Endothelial cell of umbilical vein (primary cell): ENCODE data around the gene COL18A1. TPM values are rescaled to one million over a fixed set of nuclear protein-coding genes. Genes with fewer than 3 reads are reported as not detected.

Experiments used
- BruUV-seq: library from RNA; stranded (reverse); fragments of 400-500 nt; replicated peaks from 2 replicates; lab custom pipeline; 2021; lab: Mats Ljungman, UMichigan
- CTCF ChIA-PET: fragments of 300-600, 350-600 bp; sonication (Branson Sonifier 250); formaldehyde crosslinking; loops from one replicate; lab custom pipeline; 2021; ENCODE audit warnings: antibody characterized with exemption, inconsistent platforms; lab: Charles Lee
- POLR2A ChIA-PET: fragments of 300-600, 350-600 bp; sonication (Branson Sonifier 250); formaldehyde crosslinking; loops from one replicate; lab custom pipeline; 2021; ENCODE audit warnings: antibody characterized with exemption, inconsistent platforms; lab: Charles Lee
- DNase-seq: peaks from one replicate; pipeline ENCODE4 v3.0.0-alpha.2; 2011; ENCODE audit warnings: low read depth, low spot score
- FAIRE-seq: peaks from 2 replicates; lab custom pipeline; 2011; peaks lifted over from hg19 to GRCh38; lab: Jason Lieb, UNC
- H2AFZ ChIP-seq: 2 replicates; pipeline ENCODE4 v1.6.0; 2012; ENCODE audit warnings: low read depth, low read length, control low read depth, inconsistent platforms
- H3K27ac ChIP-seq: 2 replicates; pipeline ENCODE4 v1.5.1; 2011; ENCODE audit warnings: low read depth, mild to moderate bottlenecking, control low read depth, low read length, moderate library complexity; ENCODE audit not compliant: insufficient read depth
- H3K27me3 ChIP-seq, 2 experiments: 2 replicates each; pipeline versions ENCODE4 v1.6.0 to v1.6.1; 2011; ENCODE audit warnings: low read length in 2 of 2, mixed read lengths in 1 of 2; ENCODE audit not compliant: control insufficient read depth in 2 of 2, insufficient read depth in 2 of 2
- H3K36me3 ChIP-seq, 2 experiments: 2 replicates in 1 of 2; 3 replicates in 1 of 2; pipeline ENCODE4 v1.5.1; 2011; ENCODE audit warnings: low read length in 2 of 2, mild to moderate bottlenecking in 1 of 2, moderate library complexity in 1 of 2; ENCODE audit not compliant: control insufficient read depth in 2 of 2, insufficient read depth in 2 of 2; ENCODE audit errors: extremely low read depth in 1 of 2
- H3K4me1 ChIP-seq: 3 replicates; pipeline ENCODE4 v1.5.1; 2011; ENCODE audit warnings: mild to moderate bottlenecking, low read length; ENCODE audit not compliant: control insufficient read depth, insufficient read depth; ENCODE audit errors: extremely low read depth
- H3K4me2 ChIP-seq: 2 replicates; pipeline ENCODE4 v1.6.1; 2011; ENCODE audit warnings: low read length, control low read depth, mixed read lengths; ENCODE audit not compliant: insufficient read depth
- H3K4me3 ChIP-seq, 3 experiments: fragments of 200-600 bp in 1 of 3; sonication (generic), shearing (Covaris generic) in 1 of 3; replicated peaks in 1 of 3; 2 replicates each; pipeline ENCODE4 v1.5.1; 2011 to 2016; ENCODE audit warnings: control low read depth in 3 of 3, low read length in 3 of 3, mild to moderate bottlenecking in 2 of 3, inconsistent platforms in 1 of 3, low read depth in 1 of 3, moderate library complexity in 1 of 3; ENCODE audit not compliant: insufficient read depth in 1 of 3
- H3K79me2 ChIP-seq: 2 replicates; pipeline ENCODE4 v1.6.0; 2012; ENCODE audit warnings: low read length, inconsistent platforms; ENCODE audit not compliant: control insufficient read depth, insufficient read depth
- H3K9ac ChIP-seq: replicated peaks from 2 replicates; pipeline ENCODE3; 2011; ENCODE audit warnings: low read length, control low read depth; ENCODE audit not compliant: insufficient read depth; ENCODE audit errors: extremely low read depth
- H3K9me1 ChIP-seq: replicated peaks from 3 replicates; pipeline ENCODE4 v1.6.0; 2011; ENCODE audit warnings: mild to moderate bottlenecking, low read length; ENCODE audit not compliant: control insufficient read depth, insufficient read depth; ENCODE audit errors: extremely low read depth
- H3K9me3 ChIP-seq: replicated peaks from 2 replicates; pipeline ENCODE4 v1.5.1; 2012; ENCODE audit warnings: low read length, inconsistent platforms; ENCODE audit not compliant: control insufficient read depth, insufficient read depth
- H4K20me1 ChIP-seq: replicated peaks from 2 replicates; pipeline ENCODE3; 2011; ENCODE audit warnings: mild to moderate bottlenecking, low read length; ENCODE audit not compliant: control insufficient read depth, insufficient read depth; ENCODE audit errors: extremely low read depth
- CTCF ChIP-seq, 2 donors: IDR thresholded peaks; 1 replicate in 1 of 2; 2 replicates in 1 of 2; pipeline ENCODE4 v1.5.1; 2011; ENCODE audit warnings: low read length in 2 of 2, mild to moderate bottlenecking in 2 of 2, moderate library complexity in 2 of 2, control low read depth in 1 of 2, inconsistent platforms in 1 of 2, low read depth in 1 of 2; ENCODE audit not compliant: insufficient read depth in 1 of 2; ENCODE audit errors: extremely low read depth in 1 of 2
- FOS ChIP-seq: IDR thresholded peaks from 2 replicates; pipeline ENCODE4 v1.6.1; 2011; ENCODE audit warnings: mild to moderate bottlenecking, low read length, moderate library complexity, borderline replicate concordance; ENCODE audit not compliant: insufficient read depth
- JUN ChIP-seq: IDR thresholded peaks from 2 replicates; pipeline ENCODE4 v1.6.1; 2011; ENCODE audit warnings: borderline replicate concordance, low read depth; ENCODE audit not compliant: insufficient read length, insufficient read depth
- POLR2A ChIP-seq: IDR thresholded peaks from 2 replicates; pipeline ENCODE4 v1.6.1; 2012; ENCODE audit warnings: low read depth, mild to moderate bottlenecking, control low read depth, low read length
- POLR2AphosphoS5 ChIP-seq: IDR thresholded peaks from 2 replicates; pipeline ENCODE4 v1.6.1; 2012; ENCODE audit warnings: low read depth, mild to moderate bottlenecking, control low read depth, low read length, moderate library complexity; ENCODE audit not compliant: insufficient read depth
- dilution Hi-C: fragments of 300-500 bp; cut with MboI; formaldehyde crosslinking; loops from one replicate; pipeline ENCODE4 v1.15.0; 2019; ENCODE audit warnings: low sequenced_read_pairs; ENCODE audit not compliant: extremely low pct_ligation_motif_present
- intact Hi-C: fragments of 100-400 bp; cut with micrococcal nuclease; formaldehyde crosslinking; loops from one replicate; pipeline ENCODE4 v1.10.0; 2022
- polyA plus RNA-seq, 4 experiments: library from polyadenylated mRNA; depleted of rRNA in 3 of 4; stranded (reverse) in 3 of 4; unstranded in 1 of 4; fragments of >200 nt; gene quantifications; 2 replicates each; pipeline versions ENCODE4 v1.2.1 to v1.2.3, GENCODE V29; 2011 to 2012; ENCODE audit warnings: missing spikeins in 1 of 4
- total RNA-seq: library from RNA; stranded (reverse); gene quantifications from 2 replicates; pipeline ENCODE4 v1.2.3, GENCODE V29; 2021

Gene COL18A1
- total and polyA plus RNA-seq, 2 donors (not counting 3 experiments of a cell fraction or from before 2014, with no cell fraction given) = 198 to 252 TPM

GRCh38 chr21:45414396-45415187 lies 9.6 kb downstream of the COL18A1 start:
- H3K4me2 ChIP-seq = no peak overlapping the region
- H4K20me1 ChIP-seq = peaks cover 3% of the 10 kb centered on the region
- ChIA-PET CTCF (no interaction called here), POLR2A (no interaction called here)
- no peak overlapping the region for H3K9ac ChIP-seq
- peaks cover 95% of the 10 kb centered on the region for H3K79me2 ChIP-seq
- no peak overlapping the region for H3K27ac ChIP-seq
- intact Hi-C loops = no loop called here
- H3K36me3 ChIP-seq = peaks cover 0 to 8% of the 10 kb centered on the region in 2 experiments
- peaks cover 6% of the 10 kb centered on the region for H3K4me1 ChIP-seq
- no TSS peak for BruUV-seq
- DNase-seq (no peak), FAIRE-seq (no peak)
- TF ChIP-seq FOS = no peak
- TF ChIP-seq POLR2A = no peak
- no peak for TF ChIP-seq JUN
- TF ChIP-seq CTCF (IDR thresholded peaks at IDR 0.05; ENCODE audit: extremely low read depth in 1 of 2, insufficient read depth in 1 of 2, low read depth in 1 of 2, low read length in 2 of 2) = no peak
- TF ChIP-seq POLR2AphosphoS5 = no peak
- H3K4me3 ChIP-seq = no peak overlapping the region
- no peaks in the 10 kb centered on the region for H3K9me1 ChIP-seq
- no peak overlapping the region for H2AFZ ChIP-seq
- H3K9me3 ChIP-seq = no peaks in the 10 kb centered on the region
- dilution Hi-C loops = no loop called here
- H3K27me3 ChIP-seq = no peaks in the 10 kb centered on the region
